IPS DF 4.7 (cell line): ENCODE data around the gene OS9.
"Not testable (repeated sequence)": the region's sequence is repeated elsewhere in the genome, so short reads cannot be mapped to it uniquely, and the experiment has no call there.

Experiments used
- DNase-seq: peaks from one replicate; pipeline ENCODE4 v3.0.0-alpha.2; 2013; ENCODE audit warnings: low spot score; ENCODE audit errors: extremely low read depth

OS9 gene

DNA sequence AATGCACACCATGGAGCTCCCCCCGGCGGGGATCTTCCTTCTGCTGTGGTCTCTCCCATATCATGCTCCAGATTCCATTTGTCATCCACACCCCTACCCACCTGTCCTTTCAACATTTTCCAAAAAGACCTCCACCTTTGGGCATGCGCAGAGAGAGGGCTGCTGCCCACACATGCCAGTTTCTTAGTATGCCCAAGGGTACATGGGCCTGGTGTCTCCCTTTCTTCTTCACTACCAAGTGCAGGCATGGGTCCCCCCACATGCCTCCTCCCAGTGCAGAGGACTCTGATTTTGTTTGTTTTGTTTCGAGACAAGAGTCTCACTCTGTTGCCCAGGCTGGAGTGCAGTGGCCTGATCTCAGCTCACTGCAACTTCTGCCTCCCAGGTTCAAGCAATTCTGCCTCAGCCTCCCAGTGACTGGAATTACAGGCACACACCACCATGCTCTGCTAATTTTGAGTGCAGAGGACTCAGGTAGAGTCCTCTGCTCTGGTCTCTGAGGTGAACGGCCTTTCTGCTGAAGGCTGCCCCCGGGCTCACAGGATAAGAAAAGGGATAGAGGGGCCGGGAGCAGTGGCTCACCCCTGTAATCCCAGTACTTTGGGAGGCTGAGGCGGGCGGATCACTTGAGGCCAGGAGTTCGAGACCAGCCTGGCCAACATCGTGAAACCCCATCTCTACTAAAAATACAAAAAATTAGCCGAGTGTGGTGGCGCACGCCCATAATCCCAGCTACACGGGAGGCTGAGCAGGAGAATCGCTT lies 28.1 kb downstream of the OS9 start:
- DNase-seq = not testable (repeated sequence)

DNA sequence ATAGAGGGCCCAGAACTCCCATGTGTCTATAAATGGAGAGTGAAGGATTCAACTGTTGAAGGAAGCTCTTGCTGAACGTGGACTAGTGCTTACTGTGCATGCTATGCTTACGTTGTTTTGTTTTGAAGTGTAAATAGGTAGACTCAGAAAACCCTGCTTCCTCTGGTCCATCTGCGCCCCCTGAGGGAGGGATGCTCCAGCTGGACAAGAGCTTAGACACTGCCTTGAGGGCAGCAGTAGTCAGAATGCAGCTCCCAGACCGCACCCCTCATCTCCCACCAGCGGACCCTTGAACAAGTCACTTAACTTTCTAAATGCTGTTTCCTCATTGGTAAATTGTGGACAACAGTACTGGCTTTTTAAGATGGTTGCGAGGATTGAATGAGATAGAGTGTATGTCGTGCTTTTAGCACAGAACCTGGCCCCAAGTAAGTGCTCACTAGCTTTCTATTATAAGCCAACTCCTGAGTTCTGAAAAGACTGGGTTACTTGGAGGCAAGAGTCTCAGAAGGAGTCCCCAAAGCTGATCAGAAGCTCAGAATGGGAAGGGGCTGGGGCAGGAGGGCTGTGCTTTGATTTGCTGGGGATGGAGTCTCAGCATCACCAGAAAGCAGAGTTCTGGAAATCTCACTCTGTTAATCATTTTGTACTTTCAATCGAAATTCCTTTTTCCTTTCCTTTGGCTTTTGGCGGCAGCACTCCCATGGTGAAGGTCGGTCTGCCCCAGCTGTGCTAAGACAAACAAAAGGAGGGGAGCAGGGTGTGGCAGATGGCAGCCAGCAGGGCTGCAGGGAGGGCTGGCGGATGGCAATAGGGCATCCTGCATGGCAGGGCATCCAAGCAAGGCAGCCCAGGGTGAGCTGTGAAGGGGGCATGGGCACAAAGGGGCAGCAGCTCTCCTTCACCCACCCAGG lies 29.0 kb downstream of the OS9 start:
- DNase-seq = no peak

DNA sequence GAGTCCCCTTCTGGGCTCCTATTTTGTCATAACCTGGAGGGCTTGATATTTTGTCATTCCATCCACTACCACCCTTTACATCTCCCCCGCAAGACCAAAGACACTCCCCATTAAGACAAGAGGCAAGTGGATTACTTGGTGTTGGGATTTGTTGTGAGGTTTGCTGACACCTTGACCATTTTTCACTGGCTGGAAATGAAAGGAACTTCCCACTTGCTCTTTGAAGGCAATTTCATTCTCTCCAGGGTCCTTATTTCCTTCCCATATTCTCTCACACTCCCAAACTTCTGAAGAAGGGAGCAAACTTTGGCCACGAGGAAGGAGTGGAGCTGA lies 29.7 kb downstream of the OS9 start:
- no peak for DNase-seq

DNA sequence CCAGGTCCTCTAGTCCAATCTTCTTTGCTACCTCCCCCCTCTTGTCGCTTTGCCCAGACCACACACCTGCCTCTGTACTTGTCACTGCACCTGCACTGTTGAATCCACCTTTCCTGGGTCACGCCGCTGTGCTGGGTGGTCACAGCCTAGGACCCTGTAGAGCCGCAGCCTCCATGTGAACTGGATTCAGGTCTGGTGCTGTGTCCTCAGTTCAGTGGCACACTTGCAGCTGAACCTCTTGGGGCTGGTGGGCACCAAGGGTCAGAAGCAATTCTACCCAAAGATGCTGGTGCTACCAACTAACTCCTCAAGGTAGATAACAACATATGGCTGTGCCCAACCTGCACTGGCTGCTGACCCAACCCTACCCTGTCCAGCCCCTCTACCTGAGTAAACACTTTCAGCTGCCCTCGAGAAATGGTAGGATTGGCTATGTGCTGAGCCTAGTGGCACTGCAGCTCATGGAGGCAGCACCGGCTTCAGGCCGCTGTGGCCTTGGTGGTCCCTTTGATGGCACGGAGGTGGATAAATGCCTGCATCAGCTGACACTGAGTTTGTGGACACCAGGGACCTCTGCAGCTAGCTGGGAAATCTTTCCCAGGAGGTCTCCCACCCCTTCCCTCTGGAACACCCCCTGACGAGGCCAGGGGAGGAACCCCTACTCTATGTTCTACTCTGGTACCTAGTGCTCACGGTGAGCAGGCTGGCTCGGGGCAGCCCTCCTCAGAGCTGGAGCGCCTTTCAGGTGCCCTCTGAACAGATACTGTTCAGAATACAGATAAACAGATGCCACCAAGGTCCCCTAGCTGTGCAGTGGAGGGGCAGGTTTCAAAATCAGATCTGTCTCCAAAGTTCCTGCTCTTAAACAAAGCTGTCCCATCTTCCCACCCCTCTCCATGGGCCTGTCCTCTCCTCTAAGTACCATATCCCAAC lies 30.3 kb downstream of the OS9 start:
- no peak for DNase-seq

DNA sequence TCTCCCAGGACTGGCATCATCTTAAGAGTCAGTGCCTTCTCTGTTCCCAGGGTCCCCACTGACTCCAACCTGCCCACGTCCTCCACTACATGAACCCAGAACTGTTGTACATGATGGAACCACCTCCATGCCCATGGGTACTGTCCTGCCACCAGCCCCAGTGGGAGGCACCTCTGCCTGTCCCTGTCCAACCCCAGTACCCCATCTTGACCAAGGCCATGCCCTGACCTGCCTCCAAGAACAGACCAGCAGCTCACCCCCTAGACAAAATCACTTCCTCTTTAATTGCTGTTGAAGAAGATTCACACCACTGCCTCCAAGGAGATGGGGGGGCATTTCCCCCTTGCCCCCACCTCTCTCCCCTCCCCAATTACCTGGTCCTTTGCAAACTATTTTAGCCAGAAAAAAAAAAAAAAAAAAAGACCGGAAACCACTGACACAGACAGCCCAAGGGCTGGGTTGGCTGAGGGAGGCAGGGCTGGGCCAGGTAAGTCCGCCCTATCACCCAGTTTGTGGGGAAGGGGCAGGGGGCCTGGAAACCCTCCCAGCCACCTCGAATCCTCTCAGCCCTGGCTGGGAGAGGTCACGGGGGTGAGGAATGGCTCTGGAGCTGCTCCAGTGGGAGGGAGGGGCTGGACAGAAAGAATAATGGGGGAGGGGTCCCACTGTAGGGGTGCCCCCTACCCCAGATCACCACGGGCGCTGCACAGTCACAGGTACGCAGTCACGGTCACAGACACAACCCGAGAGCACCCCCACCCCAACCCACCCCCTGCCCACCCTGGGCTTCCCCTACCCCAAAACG lies 31.2 kb downstream of the OS9 start:
- DNase-seq = no peak

DNA sequence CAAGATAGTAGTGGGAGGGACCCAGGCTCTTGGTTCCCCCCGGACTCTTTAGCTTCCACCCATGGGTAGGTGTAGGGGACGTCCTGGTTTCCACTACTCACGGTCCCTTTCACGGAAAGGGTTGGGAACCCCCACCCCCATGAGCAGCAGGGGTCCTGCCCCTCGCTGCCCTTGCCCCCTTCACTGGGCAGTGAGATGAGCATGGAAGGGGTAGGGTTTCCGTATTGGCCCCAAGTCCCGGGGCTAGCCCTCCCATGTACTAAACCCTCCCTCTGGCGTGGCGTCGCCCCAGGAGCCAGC lies 31.9 kb downstream of the OS9 start:
- no peak for DNase-seq

DNA sequence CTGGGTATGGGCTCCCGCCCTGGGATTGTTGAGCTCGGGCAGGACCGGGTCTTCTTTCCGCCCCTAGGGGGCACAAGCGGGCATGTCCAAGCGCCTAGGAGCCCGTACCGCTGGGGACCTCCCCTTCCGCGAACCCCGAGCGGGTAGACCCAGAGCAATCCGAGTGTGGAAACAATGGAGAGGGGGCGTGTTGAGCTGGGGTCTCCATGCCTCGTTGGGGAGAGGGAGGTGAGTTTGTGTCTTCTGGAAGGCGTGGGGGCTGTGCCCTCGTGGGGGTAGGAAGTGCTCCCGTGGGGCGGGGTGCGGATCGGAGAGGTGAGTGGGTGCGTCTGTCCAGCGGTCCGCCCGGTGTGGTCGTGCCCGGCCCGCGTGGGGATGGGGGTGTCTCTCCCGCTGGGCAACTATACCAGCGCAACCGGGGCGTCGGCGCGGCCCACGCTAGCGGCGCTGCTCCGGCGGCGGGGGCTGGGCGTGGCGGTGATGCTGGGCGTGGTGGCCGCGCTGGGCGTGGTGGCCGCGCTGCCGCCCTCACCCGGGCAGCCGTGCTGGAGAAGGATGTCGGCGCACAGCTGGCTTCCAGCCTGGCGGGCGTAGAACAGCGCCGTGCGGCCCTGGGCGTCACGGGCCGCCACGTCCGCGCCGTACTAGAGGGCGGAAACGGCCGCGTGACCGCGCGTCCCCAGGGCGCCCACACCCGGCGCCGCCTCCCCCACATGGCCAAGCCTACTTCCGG lies 32.4 kb downstream of the OS9 start:
- DNase-seq = no peak

DNA sequence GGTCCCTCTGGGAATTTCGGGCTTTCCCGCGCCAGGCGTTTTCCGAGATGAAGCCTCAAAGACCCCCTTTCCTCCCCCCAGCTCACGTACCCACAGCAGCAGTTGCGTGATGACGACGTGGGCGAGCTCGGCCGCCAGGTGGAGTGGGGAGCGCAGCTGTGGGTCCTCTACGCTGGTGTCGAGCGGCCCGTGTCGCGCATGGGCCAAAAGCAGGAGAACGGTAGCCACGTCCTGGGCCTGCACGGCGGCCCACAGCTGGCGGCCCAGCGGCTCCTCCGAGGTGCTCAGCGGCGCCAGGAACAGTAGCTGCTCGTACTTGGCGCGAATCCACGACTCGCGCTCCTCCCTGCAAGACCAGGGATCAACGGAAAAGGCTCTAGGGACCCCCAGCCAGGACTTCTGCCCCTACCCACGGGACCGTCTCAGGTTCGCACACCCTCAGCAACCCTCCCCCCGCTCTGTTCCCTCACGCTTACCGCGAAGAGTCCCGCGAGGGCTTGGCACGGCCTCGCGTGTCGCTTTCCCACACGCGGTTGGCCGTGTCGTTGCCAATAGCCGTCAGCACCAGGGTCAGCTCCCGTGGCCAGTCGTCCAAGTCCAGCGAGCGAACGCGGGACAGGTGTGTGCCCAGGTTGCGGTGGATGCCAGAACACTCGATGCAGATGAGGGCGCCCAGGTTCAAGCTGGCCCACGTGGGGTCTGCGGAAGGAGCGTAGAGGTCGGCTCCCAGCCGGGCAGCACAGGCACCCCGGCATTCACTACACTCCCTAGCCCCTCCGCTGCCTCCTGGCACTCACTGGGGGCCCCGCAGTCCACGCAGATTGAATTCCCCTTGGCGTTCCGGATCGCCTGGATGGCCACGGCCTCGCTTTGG lies 33.2 kb downstream of the OS9 start:
- DNase-seq = no peak

DNA sequence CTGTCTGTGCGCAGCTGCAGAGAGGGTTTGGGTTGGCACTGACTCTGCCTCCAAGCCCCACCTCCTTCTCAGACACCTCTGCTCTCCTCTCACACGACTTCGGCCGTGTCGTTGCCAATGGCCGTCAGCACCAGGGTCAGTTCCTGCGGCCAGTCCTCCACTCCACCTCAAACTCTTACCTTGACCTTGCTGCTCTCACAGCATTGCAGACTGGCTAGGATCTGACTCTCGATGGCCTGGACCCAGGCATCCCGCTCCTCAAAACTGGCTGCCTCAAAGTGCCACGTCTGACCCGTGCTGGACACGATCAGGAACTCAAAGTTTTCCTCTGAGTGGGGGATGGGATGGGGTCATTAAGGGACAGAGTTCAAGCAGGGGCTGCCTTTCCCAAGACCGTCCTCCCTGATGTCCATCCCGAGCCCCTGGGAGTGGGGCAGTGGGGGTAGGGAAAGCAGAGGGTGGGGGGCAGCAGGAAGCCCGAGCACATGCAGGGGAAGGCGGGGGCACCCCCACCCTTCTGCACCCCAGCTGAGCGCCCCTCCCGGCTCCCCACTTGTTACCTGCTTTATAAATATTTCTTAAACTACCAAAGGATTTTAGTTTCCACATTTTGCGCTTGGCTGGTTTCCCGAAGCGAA lies 33.9 kb downstream of the OS9 start:
- no peak for DNase-seq

DNA sequence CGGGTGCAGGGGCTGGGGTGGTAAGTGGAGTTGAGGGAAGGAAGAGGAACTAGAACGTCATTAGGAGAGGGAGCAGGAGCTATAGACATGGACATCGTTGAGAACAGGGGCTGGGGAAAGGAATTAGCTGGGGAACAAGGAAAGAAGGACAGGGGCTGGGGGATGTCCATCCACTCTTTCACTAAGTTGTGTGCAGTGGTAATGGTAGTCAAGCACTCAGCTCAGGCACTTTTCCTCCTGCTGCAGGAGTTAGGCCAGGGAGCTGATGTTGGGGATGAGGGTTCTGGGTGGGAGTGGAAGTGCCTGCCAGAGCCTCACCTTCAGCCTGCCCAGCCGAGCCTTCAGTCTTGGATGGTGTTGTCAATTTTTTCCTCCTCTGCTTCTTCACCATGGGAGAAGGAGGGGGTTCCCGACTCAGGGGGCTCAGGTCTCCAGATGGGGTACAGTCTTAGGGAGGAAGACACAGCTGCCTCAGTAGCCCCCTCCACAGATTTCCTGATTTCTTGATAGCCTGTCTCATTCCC lies 35.5 kb downstream of the OS9 start:
- no peak for DNase-seq

DNA sequence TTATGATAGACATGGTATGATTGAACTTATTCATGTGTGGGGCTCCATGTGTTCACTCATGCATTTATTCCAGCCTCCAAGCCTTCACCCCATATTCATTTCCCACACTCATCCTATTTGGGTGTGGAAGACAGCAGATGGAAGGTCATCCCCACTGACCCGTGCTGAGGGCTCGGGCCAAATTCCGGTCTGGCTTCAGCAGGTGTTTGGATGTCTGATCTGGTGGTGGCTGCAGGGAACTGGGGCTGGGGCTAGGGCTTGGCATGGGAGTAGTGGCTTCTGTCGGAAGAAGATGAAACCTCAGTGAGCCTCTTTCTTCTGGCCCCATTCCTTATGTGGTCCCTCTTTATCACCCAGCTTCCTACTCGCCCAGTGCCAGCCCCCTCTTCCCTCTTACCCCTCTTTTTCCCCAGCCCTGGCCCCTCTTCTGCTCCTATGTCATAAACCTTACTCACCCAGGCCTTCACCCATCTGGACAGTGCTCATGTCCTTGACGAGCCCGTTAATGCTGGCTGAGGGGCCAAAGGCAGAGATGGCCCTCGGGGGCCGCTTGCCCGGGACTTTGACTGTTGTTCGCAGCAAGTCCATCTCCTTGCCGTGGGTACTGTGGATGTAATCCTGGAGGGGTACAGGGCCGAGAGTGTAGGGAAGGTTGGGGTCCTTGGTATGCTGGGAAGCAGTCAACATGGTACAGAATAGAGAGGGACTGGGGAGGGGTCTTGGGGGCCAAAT lies 36.6 kb downstream of the OS9 start:
- DNase-seq = no peak

DNA sequence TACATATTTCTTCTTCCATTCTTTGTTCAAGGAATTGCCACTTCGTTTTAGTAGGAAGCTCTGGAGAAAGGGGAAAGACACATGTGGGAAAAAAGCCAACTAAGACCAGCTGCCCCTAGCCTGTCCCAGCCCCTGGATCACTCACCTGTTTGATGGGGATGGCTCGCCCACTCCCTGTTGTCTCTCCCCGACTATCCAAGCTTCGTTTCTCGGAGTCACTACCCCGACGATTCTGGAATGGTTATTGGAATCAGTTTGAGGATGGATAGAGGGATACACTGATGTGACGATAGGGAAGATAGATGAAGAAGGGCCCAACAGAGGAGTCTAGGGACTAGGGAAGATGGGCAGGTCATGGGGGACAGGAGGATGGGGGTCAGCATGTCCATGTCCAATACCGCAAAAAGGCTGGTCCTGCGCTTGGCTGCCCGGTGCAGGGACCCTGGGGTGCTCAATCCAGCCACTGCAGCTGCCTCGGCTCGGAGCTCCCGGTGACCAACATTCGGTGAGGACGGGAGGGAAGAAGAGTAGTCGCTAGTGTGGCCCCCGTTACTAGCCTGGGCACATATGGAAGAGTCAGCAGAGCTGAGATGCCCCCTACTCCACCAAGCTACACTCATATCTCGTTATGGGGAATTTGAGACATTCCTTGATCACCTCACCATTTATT lies 37.6 kb downstream of the OS9 start:
- no peak for DNase-seq

DNA sequence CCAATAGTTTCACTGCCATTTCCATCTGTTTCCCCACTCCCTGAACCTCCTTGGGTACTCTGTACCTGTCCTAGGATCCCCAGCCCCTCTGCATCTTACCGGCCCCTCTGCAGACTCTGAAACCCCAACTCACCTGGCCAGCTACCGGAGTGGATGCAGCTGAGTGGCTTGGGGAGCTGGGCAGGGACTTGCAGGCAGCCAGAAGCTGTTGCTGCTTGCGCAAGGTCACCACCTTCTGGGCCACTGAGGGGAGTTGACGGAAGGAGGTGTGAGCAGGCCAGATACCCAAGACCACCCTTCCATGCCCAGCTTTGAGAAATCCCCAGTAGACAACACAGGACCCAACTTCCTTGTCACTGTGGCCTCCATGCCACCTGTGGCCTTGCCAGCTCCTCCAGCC lies 38.3 kb downstream of the OS9 start:
- no peak for DNase-seq

DNA sequence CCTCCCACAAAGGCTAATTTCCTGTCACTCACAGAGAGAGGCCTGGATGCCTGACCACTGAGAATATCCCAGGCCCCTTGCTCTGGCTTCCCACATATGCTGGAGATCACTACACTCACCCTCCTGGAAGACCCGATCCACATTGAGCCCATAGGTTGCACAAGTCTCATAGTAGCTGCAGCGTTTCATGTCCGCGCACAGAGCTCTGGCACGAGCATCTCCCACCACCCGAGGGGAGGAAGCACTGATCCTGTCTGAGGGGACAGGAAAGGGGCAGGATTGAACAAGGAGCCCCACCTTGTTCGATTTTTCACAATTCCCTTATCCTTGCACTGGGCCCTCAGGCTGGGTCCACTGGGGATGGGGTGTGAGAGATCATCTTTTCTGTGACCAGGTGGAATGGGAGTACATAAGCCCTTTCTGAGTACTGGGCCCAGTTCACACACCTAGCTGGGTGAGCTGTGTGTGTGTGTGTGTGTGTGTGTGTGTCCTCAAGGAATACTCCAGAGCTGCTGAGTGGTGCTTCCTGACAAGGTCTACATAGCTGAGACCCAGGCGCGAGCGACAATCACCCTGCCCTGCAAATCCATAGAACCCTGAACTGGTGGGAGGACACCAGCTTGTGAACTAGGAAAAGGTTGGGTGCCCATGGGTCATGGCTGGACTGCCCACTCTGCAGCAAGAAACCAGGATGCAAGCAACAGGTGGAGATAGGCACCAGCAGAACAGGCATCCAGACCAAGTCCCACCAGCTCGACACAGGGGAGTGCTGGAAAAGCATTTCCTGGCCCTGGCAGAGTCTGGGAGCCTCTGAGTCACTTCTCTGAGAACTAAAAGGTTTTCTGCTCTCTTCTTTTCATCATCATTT lies 39.0 kb downstream of the OS9 start:
- DNase-seq = no peak

DNA sequence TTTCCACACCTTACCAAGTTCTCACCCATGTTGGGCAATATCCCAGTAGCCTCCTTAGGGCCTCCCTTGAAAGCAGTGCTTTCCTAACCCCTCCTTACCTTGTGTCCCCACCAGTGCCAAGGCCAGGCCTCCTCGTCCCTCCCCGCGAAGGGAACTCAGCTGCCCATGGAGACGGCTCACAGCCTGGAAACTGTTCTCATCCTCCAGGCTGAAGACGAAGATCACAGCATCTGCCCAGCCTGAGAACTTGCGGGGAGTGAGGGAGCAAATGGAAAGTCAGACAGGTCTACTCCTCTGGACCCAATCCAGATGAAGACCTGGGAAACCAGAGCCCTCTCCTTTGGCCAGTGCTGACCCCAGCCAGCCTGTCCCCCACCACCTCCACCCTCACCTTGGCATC lies 40.0 kb downstream of the OS9 start:
- no peak for DNase-seq

DNA sequence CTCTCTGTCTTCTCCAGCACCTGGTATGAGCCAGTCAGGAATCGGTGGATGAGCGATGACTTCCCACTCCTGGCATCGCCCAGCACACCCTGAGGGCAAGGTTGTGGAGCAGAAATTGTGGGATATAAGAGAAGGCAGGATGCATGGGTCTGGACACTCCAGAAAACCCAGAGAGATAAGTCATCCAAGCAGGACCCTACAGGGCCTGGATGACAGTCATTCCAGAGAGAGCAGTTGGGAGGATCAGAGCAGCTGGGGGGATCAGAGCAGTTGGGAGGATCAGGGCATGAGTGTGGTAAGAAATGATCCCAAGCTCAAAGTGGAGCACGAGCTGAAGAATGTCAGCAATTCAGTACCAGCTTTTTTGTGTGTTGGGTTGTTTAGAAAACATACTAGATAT lies 40.7 kb downstream of the OS9 start:
- no peak for DNase-seq
